Panc1 (cell line): Measurements from ENCODE around the gene CAPZA2. TPM values are rescaled to one million over a fixed set of nuclear protein-coding genes. Genes with fewer than 3 reads are reported as not detected.

ENCODE experiments used
- ATAC-seq: fragments of 200-7000 bp; cut with Tn5 transposase; 2 replicates; pipeline ENCODE4 v1.9.1; 2020; ENCODE audit warnings: mild to moderate bottlenecking, moderate library complexity
- BruUV-seq: library from RNA; stranded (reverse); fragments of 400-500 nt; replicated peaks from 2 replicates; lab custom pipeline; 2021; lab: Mats Ljungman, UMichigan
- CTCF ChIA-PET: fragments of 300-600 bp; sonication (Branson Sonifier 250); formaldehyde crosslinking; loops from one replicate; lab custom pipeline; 2022; ENCODE audit warnings: antibody characterized with exemption; lab: Charles Lee
- POLR2A ChIA-PET: fragments of 300-600 bp; sonication (Branson Sonifier 250); formaldehyde crosslinking; loops from one replicate; lab custom pipeline; 2022; ENCODE audit warnings: antibody characterized with exemption; lab: Charles Lee
- DNase-seq: peaks from one replicate; pipeline ENCODE4 v3.0.0-alpha.2; 2010; ENCODE audit warnings: low read depth, low spot score
- H3K27ac ChIP-seq: 2 replicates; pipeline ENCODE4 v1.5.1; 2011; ENCODE audit warnings: mild to moderate bottlenecking, low read length, inconsistent platforms
- H3K27me3 ChIP-seq: fragments of 200-500 bp; sonication (Bioruptor generic); 2 replicates; pipeline ENCODE4 v1.6.0; 2014; ENCODE audit warnings: low read length, inconsistent platforms; ENCODE audit not compliant: control insufficient read depth, insufficient read depth
- H3K36me3 ChIP-seq: fragments of 200-500 bp; sonication (Bioruptor generic); 2 replicates; pipeline ENCODE4 v1.5.1; 2014; ENCODE audit warnings: inconsistent platforms, mild to moderate bottlenecking, low read length, moderate library complexity; ENCODE audit not compliant: control insufficient read depth, insufficient read depth
- H3K4me1 ChIP-seq: 2 replicates; pipeline ENCODE4 v1.5.1; 2011; ENCODE audit warnings: inconsistent platforms, mild to moderate bottlenecking, low read length, moderate library complexity; ENCODE audit not compliant: control insufficient read depth, insufficient read depth
- H3K4me3 ChIP-seq, 2 experiments: 2 replicates each; pipeline ENCODE4 v1.5.1; 2011 to 2012; ENCODE audit warnings: low read depth in 2 of 2, low read length in 2 of 2, mild to moderate bottlenecking in 2 of 2, inconsistent platforms in 1 of 2, moderate library complexity in 1 of 2
- H3K9me3 ChIP-seq: fragments of 200-500 bp; sonication (Bioruptor generic); 2 replicates; pipeline ENCODE4 v1.5.1; 2014; ENCODE audit warnings: low read depth, mild to moderate bottlenecking, inconsistent platforms, low read length, moderate library complexity; ENCODE audit not compliant: control insufficient read depth, insufficient read depth
- CTCF ChIP-seq: fragments of 450-650 bp; IDR thresholded peaks from 2 replicates; pipeline ENCODE4 v1.5.1; 2017; ENCODE audit warnings: mild to moderate bottlenecking
- POLR2AphosphoS5 ChIP-seq: IDR thresholded peaks from 2 replicates; pipeline ENCODE4 v1.6.1; 2012; ENCODE audit warnings: mild to moderate bottlenecking, low read depth, low read length, moderate library complexity
- REST ChIP-seq, 2 experiments: IDR thresholded peaks; 2 replicates each; pipeline ENCODE4 v1.6.1; 2011 to 2012; ENCODE audit warnings: low read depth in 2 of 2, control low read depth in 1 of 2, low read length in 1 of 2, mild to moderate bottlenecking in 1 of 2, moderate library complexity in 1 of 2; ENCODE audit not compliant: insufficient read depth in 1 of 2
- SIN3A ChIP-seq: IDR thresholded peaks from 2 replicates; pipeline ENCODE4 v1.6.1; 2012; ENCODE audit warnings: low read depth, mild to moderate bottlenecking, low read length, moderate library complexity, borderline replicate concordance; ENCODE audit not compliant: insufficient read depth
- TCF7L2 ChIP-seq: IDR thresholded peaks from 2 replicates; pipeline ENCODE4 v1.6.1; 2011; ENCODE audit warnings: mild to moderate bottlenecking, low read depth, low read length, inconsistent platforms
- in situ Hi-C: cut with HindIII; loops from 2 replicates; pipeline ENCODE4 v1.10.0; 2016; ENCODE audit warnings: low sequenced_read_pairs, low pct_unique_long_range_greater_than_20kb
- intact Hi-C: fragments of 100-400 bp; cut with micrococcal nuclease; formaldehyde crosslinking; loops from one replicate; pipeline ENCODE4 v1.10.0; 2022; ENCODE audit not compliant: unreplicated experiment
- total RNA-seq: library from RNA; stranded (reverse); gene quantifications from one replicate; pipeline ENCODE4 v1.2.1, GENCODE V29; 2021; ENCODE audit not compliant: unreplicated experiment

The CAPZA2 gene
- total RNA-seq, 1 experiment from 2014 or later = 195 TPM

- Histone ChIP-seq H3K27me3 (no peaks in the 10 kb centered on the region), H3K36me3 (no peaks in the 10 kb centered on the region), H3K9me3 (no peaks in the 10 kb centered on the region), H3K4me1 (0 out of 2 replicates have a peak, but pooled peaks cover 2% of the 10 kb centered on the region), H3K27ac (no peak overlapping the region), H3K4me3 (no peak overlapping the region)
- intact Hi-C loops = no loop called here
- DNase-seq = no peak
- POLR2A ChIA-PET = no interaction called here
- no TSS peak for BruUV-seq
- TF ChIP-seq REST (IDR thresholded peaks at IDR 0.05; ENCODE audit: insufficient read depth in 1 of 2, low read depth in 2 of 2, low read length in 1 of 2) (no peak), POLR2AphosphoS5 (no peak), TCF7L2 (no peak), SIN3A (no peak), CTCF (no peak)
- no peak for ATAC-seq
- in situ Hi-C loops = no loop called here
- CTCF ChIA-PET = no interaction called here
Observed at GRCh38 chr7:116829493-116829892, 32.9 kb upstream of the CAPZA2 start.

- CTCF ChIA-PET = no interaction called here
- intact Hi-C loops = no loop called here
Observed at GRCh38 chr7:116832692-116833091, 29.7 kb upstream of the CAPZA2 start.

More at GRCh38 chr7:116832692-116833091, 29.7 kb upstream of the CAPZA2 start:
- no peaks in the 10 kb centered on the region for H3K36me3 ChIP-seq
- 0 out of 2 replicates have a peak, but pooled peaks cover 2% of the 10 kb centered on the region for H3K4me1 ChIP-seq
- TF ChIP-seq TCF7L2 = no peak
- TF ChIP-seq POLR2AphosphoS5 = no peak
- no peak for TF ChIP-seq CTCF
- no peak for TF ChIP-seq REST (IDR thresholded peaks at IDR 0.05; ENCODE audit: insufficient read depth in 1 of 2, low read depth in 2 of 2, low read length in 1 of 2)
- TF ChIP-seq SIN3A = no peak
- no peaks in the 10 kb centered on the region for H3K9me3 ChIP-seq
- no peaks in the 10 kb centered on the region for H3K27me3 ChIP-seq
- no peak for DNase-seq
- no TSS peak for BruUV-seq
- POLR2A ChIA-PET = no interaction called here
- no peak for ATAC-seq
- H3K27ac ChIP-seq = no peak overlapping the region
- no peak overlapping the region for H3K4me3 ChIP-seq
- in situ Hi-C loops = no loop called here
